GM10248 (cell line): ENCODE measurements around the gene TSPAN7.

Source experiments
- CTCF ChIA-PET: fragments of 300-600 bp; sonication (Branson Sonifier 250); formaldehyde crosslinking; extraction: SDS; loops from one replicate; lab custom pipeline; 2021; ENCODE audit warnings: antibody characterized with exemption; lab: Yijun Ruan, JAX
- POLR2A ChIA-PET: fragments of 350-650 bp; sonication (Branson Sonifier 250); formaldehyde crosslinking; extraction: SDS; loops from one replicate; lab custom pipeline; 2020; ENCODE audit warnings: antibody characterized with exemption; lab: Yijun Ruan, JAX
- DNase-seq: peaks from one replicate; pipeline ENCODE4 v3.0.0; 2012; ENCODE audit errors: extremely low spot score
- TF ChIP-seq, protein P1 (sequence below): IDR thresholded peaks from 2 replicates; pipeline ENCODE4 v1.5.1; 2012; ENCODE audit warnings: mild to moderate bottlenecking, low read depth; ENCODE audit errors: extremely low read depth, missing control alignments, control extremely low read depth

TSPAN7 gene

DNA sequence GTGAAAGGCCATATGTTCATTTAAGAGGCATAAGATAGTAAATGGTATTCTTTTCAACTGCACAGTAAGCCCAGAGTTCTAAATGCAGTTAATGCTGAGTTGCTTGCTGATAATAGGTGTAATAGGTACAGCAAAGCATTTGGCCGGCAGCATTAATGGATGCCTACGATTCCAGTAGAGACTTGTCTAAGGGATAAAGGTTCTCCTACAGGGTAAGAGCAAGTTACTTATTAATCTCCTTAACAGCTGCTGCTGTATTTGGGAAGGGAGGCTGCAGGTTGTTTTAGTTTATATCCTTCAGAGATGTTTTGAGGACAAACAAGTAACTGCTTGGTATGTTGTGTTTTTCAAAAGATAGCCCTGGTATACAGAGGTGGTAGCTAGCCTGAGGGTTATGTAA lies 16.8 kb downstream of the TSPAN7 start:
- TF ChIP-seq, protein P1, sequence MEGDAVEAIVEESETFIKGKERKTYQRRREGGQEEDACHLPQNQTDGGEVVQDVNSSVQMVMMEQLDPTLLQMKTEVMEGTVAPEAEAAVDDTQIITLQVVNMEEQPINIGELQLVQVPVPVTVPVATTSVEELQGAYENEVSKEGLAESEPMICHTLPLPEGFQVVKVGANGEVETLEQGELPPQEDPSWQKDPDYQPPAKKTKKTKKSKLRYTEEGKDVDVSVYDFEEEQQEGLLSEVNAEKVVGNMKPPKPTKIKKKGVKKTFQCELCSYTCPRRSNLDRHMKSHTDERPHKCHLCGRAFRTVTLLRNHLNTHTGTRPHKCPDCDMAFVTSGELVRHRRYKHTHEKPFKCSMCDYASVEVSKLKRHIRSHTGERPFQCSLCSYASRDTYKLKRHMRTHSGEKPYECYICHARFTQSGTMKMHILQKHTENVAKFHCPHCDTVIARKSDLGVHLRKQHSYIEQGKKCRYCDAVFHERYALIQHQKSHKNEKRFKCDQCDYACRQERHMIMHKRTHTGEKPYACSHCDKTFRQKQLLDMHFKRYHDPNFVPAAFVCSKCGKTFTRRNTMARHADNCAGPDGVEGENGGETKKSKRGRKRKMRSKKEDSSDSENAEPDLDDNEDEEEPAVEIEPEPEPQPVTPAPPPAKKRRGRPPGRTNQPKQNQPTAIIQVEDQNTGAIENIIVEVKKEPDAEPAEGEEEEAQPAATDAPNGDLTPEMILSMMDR, result no peak
- CTCF ChIA-PET, result interaction anchor here (1.1 kb wide), 1 partner anchor 112 kb away, joined by 3 read pairs; no protein-coding TSS in a partner anchor
- POLR2A ChIA-PET, result no interaction called here
- no peak for DNase-seq

DNA sequence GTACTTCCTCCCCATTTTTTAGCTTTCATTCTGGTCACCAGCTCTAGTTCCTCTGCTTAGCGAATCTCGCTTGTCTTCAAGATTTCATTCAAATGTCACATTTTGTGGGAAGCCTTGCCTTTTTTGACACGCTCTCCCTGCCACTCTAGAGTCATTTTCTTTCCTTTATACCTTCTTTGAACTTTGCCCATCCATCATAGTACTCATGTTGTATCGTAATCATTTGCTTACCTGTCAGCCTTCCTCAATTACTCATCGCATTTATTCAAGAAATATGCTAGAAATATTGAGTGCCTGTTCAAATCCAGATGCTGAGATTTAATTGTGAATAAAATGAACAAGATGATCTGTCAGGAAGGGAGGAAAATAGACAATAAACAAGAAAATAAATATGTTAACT lies 21.8 kb downstream of the TSPAN7 start:
- POLR2A ChIA-PET, result no interaction called here

DNA sequence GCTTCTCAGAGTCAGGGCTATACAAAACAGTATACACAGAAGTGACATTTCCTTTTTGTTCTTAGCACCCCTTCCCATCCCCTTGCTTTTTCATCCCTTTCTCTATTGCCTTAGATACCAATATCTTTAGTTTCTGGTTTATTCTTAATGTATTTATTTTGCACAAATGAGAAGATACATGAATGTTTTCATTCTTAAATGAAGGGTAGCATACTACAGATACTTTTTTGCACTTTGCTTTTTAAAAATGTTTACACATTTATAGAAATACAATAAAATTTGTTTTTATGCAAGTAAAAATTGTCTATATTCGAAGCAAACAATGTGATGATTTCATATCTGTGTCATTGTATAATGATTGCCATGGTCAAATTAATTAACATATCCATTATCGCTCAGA lies 33.1 kb downstream of the TSPAN7 start:
- ChIA-PET POLR2A (no interaction called here), CTCF (no interaction called here)
- TF ChIP-seq, protein P1, result no peak
- no peak for DNase-seq

More for the DNA sequence above, 21.8 kb downstream of the TSPAN7 start:
- CTCF ChIA-PET, result no interaction called here
- no peak for DNase-seq
- TF ChIP-seq, protein P1, result no peak

DNA sequence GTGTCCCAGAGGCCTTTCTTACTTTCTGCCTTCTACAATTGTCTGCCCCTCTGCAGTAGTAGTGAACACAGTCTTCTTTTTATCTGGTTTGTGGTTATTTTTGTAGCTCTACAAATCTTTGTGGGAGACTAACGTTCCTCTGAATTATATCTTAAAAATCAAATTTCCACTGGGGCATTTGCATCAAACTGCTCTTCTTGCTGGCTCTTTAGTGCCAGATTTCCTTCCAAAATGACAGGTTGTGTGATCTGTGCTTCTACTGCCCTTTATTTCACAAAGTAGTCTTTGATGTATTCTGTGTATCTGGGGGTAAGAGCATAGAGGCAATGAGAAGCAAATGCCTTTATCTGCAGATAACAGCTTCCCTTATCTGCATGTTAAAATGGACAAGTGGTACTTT lies 34.5 kb downstream of the TSPAN7 start:
- POLR2A ChIA-PET, result no interaction called here

DNA sequence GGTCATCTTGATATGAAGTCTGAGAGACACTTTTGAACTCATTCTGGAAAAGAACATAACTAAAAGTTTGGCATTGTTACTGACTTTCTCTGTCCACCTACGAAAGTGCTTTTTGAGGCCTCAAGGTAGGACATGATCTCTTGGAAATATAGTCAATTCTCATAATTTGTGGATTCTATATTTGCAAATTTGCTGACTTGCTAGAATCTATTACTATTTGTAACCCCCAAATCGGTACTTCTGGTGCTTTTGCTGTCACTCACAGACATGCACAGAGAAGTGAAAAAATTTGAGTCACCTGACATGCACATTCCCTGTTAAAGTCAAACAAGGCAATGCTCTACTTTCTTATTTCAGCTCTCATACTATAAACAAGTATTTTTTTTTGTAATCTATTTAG lies 35.6 kb downstream of the TSPAN7 start:
- POLR2A ChIA-PET, result no interaction called here
- CTCF ChIA-PET, result no interaction called here
- TF ChIP-seq, protein P1, result no peak
- no peak for DNase-seq

More for the DNA sequence above, 34.5 kb downstream of the TSPAN7 start:
- CTCF ChIA-PET, result no interaction called here
- TF ChIP-seq, protein P1, result no peak
- no peak for DNase-seq

DNA sequence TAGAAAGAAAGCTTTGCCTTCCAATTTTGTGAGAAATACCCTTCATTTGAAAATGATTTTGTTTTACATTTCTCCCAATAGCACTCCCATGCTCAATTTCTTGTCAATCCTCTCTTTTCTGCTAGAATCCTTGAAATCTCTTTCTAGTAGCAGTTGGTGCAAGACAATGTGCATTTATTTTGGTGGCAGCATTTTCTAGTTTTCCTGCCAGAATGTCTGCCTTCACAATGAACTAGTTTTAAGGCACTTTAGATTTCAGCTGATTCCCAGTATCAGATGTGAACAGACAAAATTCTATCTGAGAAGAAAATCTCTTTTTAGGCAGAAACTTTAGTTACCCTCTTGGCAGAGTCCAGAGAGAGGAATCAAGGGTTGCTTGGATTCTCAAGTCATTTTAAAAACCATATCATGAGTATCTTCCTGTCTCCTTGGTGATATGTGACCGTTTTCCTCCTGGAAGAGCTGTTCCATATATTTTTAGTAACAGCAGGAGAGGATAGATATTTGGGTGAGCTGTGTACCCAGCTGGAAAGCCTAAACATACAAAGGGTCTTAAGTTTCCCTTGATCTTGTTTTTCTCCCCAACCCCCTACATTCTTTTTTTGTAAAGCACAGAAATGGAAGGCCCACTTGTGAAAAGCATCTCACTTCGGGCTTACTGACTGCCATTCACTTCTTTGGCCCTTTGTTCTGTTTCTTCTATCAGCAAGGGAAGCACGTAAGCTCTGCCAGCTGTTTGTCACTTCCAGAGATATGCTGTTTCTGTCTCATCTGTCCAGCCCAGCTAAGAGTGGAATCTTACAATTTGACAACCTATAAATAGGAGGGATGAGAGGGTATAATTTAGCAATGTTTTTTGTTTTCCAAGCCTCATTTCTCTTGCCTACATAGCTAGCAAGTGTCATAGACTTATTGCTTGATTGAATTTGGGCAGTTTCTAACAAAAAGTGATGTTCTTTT lies 38.7 kb downstream of the TSPAN7 start:
- CTCF ChIA-PET, result no interaction called here
- DNase-seq, result no peak
- POLR2A ChIA-PET, result no interaction called here
- TF ChIP-seq, protein P1, result no peak
